Measurements from ENCODE around the gene NPR1. TPM values are rescaled to one million over a fixed set of nuclear protein-coding genes. Genes with fewer than 3 reads are reported as not detected.

The NPR1 gene
- total and polyA plus RNA-seq, 2 of the 4 experiments (the other 2 are of a cell fraction), result 0.02 TPM; not detected in 1

DNA sequence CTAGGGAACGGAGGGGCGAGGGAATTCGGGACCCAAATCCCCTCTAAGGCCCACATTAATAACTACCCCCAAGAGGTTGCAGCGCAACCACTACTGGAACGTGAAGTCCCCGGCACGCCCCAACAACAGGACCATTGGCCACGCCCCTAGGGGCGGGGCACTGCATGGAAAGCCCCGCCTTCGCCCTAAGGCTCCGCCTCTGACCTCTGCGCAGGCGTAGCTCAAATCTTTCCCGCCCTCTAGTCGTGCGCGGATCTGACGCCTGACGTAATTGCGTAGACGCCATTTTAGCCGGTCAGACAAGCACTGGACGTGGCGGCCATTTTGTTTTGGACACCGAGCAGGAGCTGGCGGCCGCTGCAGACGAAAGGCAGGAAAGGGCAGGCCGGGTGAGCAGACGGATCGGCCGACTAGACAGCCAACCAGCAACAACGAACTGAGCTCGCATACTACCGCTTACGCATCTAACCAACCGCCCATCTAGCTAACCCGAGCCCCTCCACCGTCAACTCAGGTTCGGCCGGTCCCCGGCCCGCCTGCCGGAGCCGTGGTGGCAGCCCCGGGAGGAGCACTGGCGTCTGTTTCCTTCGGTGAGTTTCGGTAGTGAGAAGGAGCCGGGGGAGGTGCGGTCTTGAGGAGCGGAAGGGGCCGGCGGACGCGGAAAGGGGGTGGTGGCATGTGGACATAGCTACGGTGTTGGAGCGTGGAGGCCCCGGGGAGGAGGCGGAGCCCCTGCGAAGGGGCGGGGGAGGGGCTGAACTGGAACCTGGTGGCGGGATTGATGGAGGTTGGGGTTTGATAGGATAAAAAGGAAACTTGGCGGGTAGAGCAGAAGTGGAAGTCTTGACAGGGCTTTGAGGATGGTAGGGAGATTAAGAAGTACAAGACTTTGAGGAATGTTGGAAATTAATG is 44.5 kb upstream of the NPR1 start, which contains the start of gene CHTOP (continued):
- TF ChIP-seq MAZ (IDR thresholded peaks at IDR 0.05; ENCODE audit: borderline replicate concordance, low read depth, low read length) (peak; percentile 75; the same call in 1 of the 2 replicates), CHD1 (IDR thresholded peaks at IDR 0.05; ENCODE audit: low read depth, low read length) (peak; percentile 98), NFE2L2 (IDR thresholded peaks at IDR 0.05; ENCODE audit: low read depth, low read length) (no peak), BHLHE40 (IDR thresholded peaks at IDR 0.05; ENCODE audit: low read depth, low read length) (no peak)

DNA sequence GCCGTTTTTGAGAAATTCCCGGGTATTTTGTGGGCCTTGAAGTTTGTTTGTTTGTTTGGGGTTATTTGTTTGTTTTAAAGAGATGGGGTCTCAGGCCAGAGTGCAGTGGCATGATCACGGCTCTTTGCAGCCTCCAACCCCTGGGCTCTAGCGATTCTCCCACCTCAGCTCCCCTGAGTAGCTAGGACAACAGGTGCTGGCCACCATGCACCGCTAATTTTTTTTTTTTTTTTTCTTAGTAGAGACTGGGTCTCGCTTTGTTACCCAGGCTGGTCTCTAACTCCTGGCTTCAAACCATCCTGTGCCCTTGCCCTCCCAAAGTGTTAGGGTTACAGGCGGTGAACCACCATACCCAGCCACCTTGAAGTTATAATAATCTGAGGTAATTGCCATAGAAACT is 42.6 kb upstream of the NPR1 start:
- in situ Hi-C loops (cut with MboI; ENCODE audit: low sequenced_read_pairs), result no loop called here
- intact Hi-C loops (cut with micrococcal nuclease), result loop anchor here (2.0 kb wide), 1 partner anchor 63 kb away; no protein-coding TSS in a partner anchor
- H3K4me1 ChIP-seq (ENCODE audit: control insufficient read depth, insufficient read depth, low read length), result peaks cover 3% of the 10 kb centered on the region
- H3K56ac ChIP-seq (ENCODE audit: extremely low read depth, insufficient read depth, low read length), result no peak overlapping the region
- peaks cover 31% of the 10 kb centered on the region for H4K20me1 ChIP-seq (ENCODE audit: insufficient read depth, low read length)
- ATAC-seq (ENCODE audit: low read depth), result no peak
- H4K5ac ChIP-seq (ENCODE audit: low read depth, low read length), result no peak overlapping the region
- H2BK15ac ChIP-seq (ENCODE audit: low read depth, low read length), result no peak overlapping the region
- no peak overlapping the region for H2BK20ac ChIP-seq (ENCODE audit: low read depth, low read length)
- POLR2A ChIA-PET (ENCODE audit: unreplicated experiment), result no interaction called here
- no peak overlapping the region; the same call in 1 of the 2 replicates for H3K4me2 ChIP-seq (ENCODE audit: low read depth, low read length)
- 0 out of 2 replicates have a peak, but pooled peaks cover 8% of the 10 kb centered on the region for H3K9me1 ChIP-seq (ENCODE audit: insufficient read depth, low read length)
- H2AK9ac ChIP-seq (replicated peaks; ENCODE audit: low read depth, low read length, poor library complexity), result no peak overlapping the region
- H2BK5ac ChIP-seq (ENCODE audit: low read depth, low read length, poor library complexity, severe bottlenecking), result no peak overlapping the region
- no peak overlapping the region for H3K9ac ChIP-seq (ENCODE audit: low read depth, low read length)
- H3K36me3 ChIP-seq (ENCODE audit: control insufficient read depth, insufficient read depth, low read length), result peaks cover 37% of the 10 kb centered on the region
- H3K4me3 ChIP-seq (ENCODE audit: insufficient read depth, low read depth, low read length), result no peak overlapping the region
- CTCF ChIA-PET, result no interaction called here
- no peak overlapping the region for H3K4ac ChIP-seq (ENCODE audit: low read depth, low read length)
- H3K18ac ChIP-seq (ENCODE audit: low read depth, low read length), result no peak overlapping the region
- no peak overlapping the region for H4K91ac ChIP-seq (ENCODE audit: insufficient read depth, low read depth, low read length)
- H4K8ac ChIP-seq (ENCODE audit: low read depth in 2 of 2, low read length in 2 of 2), result no peak overlapping the region
- DNase-seq, result no peak
- no peak overlapping the region for H2AFZ ChIP-seq (replicated peaks; ENCODE audit: low read length, poor library complexity)
- H3K9me3 ChIP-seq (ENCODE audit: control insufficient read depth, insufficient read depth, low read length), result no peaks in the 10 kb centered on the region
- H3K79me1 ChIP-seq (ENCODE audit: low read depth in 1 of 2, low read length in 2 of 2), result peaks cover 41 to 57% of the 10 kb centered on the region in 2 experiments
- H3K14ac ChIP-seq (replicated peaks; ENCODE audit: low read depth, low read length), result no peak overlapping the region
- no peak overlapping the region for H3K23ac ChIP-seq (ENCODE audit: low read depth, low read length)
- H2AK5ac ChIP-seq (ENCODE audit: low read depth, low read length), result no peak overlapping the region
- H3K27ac ChIP-seq (ENCODE audit: insufficient read depth, low read length), result no peak overlapping the region
- TF ChIP-seq CHD1 (IDR thresholded peaks at IDR 0.05; ENCODE audit: low read depth, low read length), result no peak
- TF ChIP-seq, protein P1, sequence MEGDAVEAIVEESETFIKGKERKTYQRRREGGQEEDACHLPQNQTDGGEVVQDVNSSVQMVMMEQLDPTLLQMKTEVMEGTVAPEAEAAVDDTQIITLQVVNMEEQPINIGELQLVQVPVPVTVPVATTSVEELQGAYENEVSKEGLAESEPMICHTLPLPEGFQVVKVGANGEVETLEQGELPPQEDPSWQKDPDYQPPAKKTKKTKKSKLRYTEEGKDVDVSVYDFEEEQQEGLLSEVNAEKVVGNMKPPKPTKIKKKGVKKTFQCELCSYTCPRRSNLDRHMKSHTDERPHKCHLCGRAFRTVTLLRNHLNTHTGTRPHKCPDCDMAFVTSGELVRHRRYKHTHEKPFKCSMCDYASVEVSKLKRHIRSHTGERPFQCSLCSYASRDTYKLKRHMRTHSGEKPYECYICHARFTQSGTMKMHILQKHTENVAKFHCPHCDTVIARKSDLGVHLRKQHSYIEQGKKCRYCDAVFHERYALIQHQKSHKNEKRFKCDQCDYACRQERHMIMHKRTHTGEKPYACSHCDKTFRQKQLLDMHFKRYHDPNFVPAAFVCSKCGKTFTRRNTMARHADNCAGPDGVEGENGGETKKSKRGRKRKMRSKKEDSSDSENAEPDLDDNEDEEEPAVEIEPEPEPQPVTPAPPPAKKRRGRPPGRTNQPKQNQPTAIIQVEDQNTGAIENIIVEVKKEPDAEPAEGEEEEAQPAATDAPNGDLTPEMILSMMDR (conservative IDR thresholded peaks at IDR 0.05; ENCODE audit: low read depth, low read length), result no peak
- TF ChIP-seq NFE2L2 (IDR thresholded peaks at IDR 0.05; ENCODE audit: low read depth, low read length), result no peak
- no peak for TF ChIP-seq SMC3 (IDR thresholded peaks at IDR 0.05; ENCODE audit: low read depth, low read length)
- TF ChIP-seq MAZ (IDR thresholded peaks at IDR 0.05; ENCODE audit: borderline replicate concordance, low read depth, low read length), result no peak
- TF ChIP-seq RCOR1 (IDR thresholded peaks at IDR 0.05; ENCODE audit: insufficient replicate concordance, low read length), result no peak
- TF ChIP-seq, protein P2, sequence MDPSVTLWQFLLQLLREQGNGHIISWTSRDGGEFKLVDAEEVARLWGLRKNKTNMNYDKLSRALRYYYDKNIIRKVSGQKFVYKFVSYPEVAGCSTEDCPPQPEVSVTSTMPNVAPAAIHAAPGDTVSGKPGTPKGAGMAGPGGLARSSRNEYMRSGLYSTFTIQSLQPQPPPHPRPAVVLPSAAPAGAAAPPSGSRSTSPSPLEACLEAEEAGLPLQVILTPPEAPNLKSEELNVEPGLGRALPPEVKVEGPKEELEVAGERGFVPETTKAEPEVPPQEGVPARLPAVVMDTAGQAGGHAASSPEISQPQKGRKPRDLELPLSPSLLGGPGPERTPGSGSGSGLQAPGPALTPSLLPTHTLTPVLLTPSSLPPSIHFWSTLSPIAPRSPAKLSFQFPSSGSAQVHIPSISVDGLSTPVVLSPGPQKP (IDR thresholded peaks at IDR 0.05; ENCODE audit: borderline replicate concordance, low read depth, low read length), result no peak
- no peak for TF ChIP-seq FOS (IDR thresholded peaks at IDR 0.05; ENCODE audit: low read depth, low read length)
- no peak for TF ChIP-seq POLR2A (IDR thresholded peaks at IDR 0.05; ENCODE audit: low read depth, low read length)
- TF ChIP-seq RFX5 (IDR thresholded peaks at IDR 0.05; ENCODE audit: low read depth, low read length), result no peak
- no peak for TF ChIP-seq MXI1 (IDR thresholded peaks at IDR 0.05; ENCODE audit: borderline replicate concordance, low read depth, low read length)
- TF ChIP-seq CEBPB (IDR thresholded peaks at IDR 0.05; ENCODE audit: low read depth, low read length), result no peak
- no peaks in the 10 kb centered on the region for H3K27me3 ChIP-seq (ENCODE audit: control insufficient read depth, insufficient read depth, low read length)
- BruUV-seq (replicated peaks), result no TSS peak
- whole genome bisulfite sequencing, 2 experiments (ENCODE audit: extremely low coverage in 2 of 2, insufficient read length in 1 of 2), result no CpG with 5 or more reads among the region's 7 CpGs
- dilution Hi-C loops (cut with HindIII; ENCODE audit: low sequenced_read_pairs, unreplicated experiment), result no loop called here
- no peak overlapping the region for H2BK120ac ChIP-seq (ENCODE audit: low read depth, low read length)
